CD4-positive, alpha-beta memory T cell (primary cell): Measurements from ENCODE around the gene UBE2E1. TPM values are rescaled to one million over a fixed set of nuclear protein-coding genes. Genes with fewer than 3 reads are reported as not detected.
A peak's percentile ranks its signal among the peaks of the same experiment; 100 is the strongest.

ENCODE experiments used
- CTCF ChIA-PET: fragments of 350-600 bp; sonication (Branson Sonifier 250); formaldehyde crosslinking; loops from one replicate; lab custom pipeline; 2021; ENCODE audit warnings: inconsistent platforms; ENCODE audit not compliant: partially characterized antibody; lab: Charles Lee
- POLR2A ChIA-PET: fragments of 350-600 bp; sonication (Branson Sonifier 250); formaldehyde crosslinking; loops from one replicate; lab custom pipeline; 2021; ENCODE audit not compliant: partially characterized antibody; lab: Charles Lee
- DNase-seq, 5 donors: peaks; one replicate each; pipeline versions ENCODE4 v3.0.0 to v3.0.0-alpha.2; 2020 to 2022; ENCODE audit warnings: mixed read lengths in 1 of 5
- H3K27ac ChIP-seq: one replicate; pipeline ENCODE4 v1.7.0; 2013; ENCODE audit warnings: low read depth, low read length
- H3K27me3 ChIP-seq: 2 replicates; pipeline ENCODE4 v1.7.0; 2013; ENCODE audit warnings: mild to moderate bottlenecking, low read length, moderate library complexity; ENCODE audit not compliant: insufficient read depth
- H3K36me3 ChIP-seq: 2 replicates; pipeline ENCODE4 v1.7.0; 2013; ENCODE audit warnings: mild to moderate bottlenecking, low read length, moderate library complexity; ENCODE audit not compliant: insufficient read depth
- H3K4me1 ChIP-seq: 2 replicates; pipeline ENCODE4 v1.7.0; 2013; ENCODE audit warnings: mild to moderate bottlenecking, low read length, moderate library complexity; ENCODE audit not compliant: insufficient read depth
- H3K4me3 ChIP-seq, 2 donors: one replicate each; pipeline ENCODE4 v1.7.0; 2013; ENCODE audit warnings: low read length in 2 of 2, mild to moderate bottlenecking in 1 of 2
- H3K9me3 ChIP-seq, 2 donors: one replicate each; pipeline ENCODE4 v1.7.0; 2013; ENCODE audit warnings: low read length in 2 of 2, control low read depth in 1 of 2; ENCODE audit not compliant: control insufficient read depth in 1 of 2
- H3K27ac Mint-ChIP-seq, 7 donors: one replicate each; pipeline ENCODE4 v1.8.0; 2020 to 2021; ENCODE audit warnings: mixed read lengths in 7 of 7, mild to moderate bottlenecking in 6 of 7, inconsistent platforms in 3 of 7, moderate library complexity in 3 of 7
- H3K27me3 Mint-ChIP-seq, 2 donors: one replicate each; pipeline ENCODE4 v1.8.0; 2020 to 2021; ENCODE audit warnings: mixed read lengths in 2 of 2
- H3K36me3 Mint-ChIP-seq, 2 donors: one replicate each; pipeline ENCODE4 v1.8.0; 2020 to 2021; ENCODE audit warnings: mixed read lengths in 2 of 2, inconsistent platforms in 1 of 2, mild to moderate bottlenecking in 1 of 2
- H3K4me1 Mint-ChIP-seq, 4 donors: one replicate each; pipeline ENCODE4 v1.8.0; 2020 to 2021; ENCODE audit warnings: mixed read lengths in 4 of 4, mild to moderate bottlenecking in 1 of 4
- H3K4me3 Mint-ChIP-seq, 8 donors: one replicate each; pipeline ENCODE4 v1.8.0; 2020 to 2021; ENCODE audit warnings: mixed read lengths in 8 of 8, mild to moderate bottlenecking in 7 of 8, moderate library complexity in 6 of 8, inconsistent platforms in 3 of 8
- H3K9me3 Mint-ChIP-seq, 8 donors: one replicate each; pipeline ENCODE4 v1.8.0; 2020 to 2021; ENCODE audit warnings: mixed read lengths in 8 of 8, mild to moderate bottlenecking in 5 of 8, inconsistent platforms in 3 of 8, moderate library complexity in 1 of 8
- intact Hi-C: fragments of 100-400 bp; cut with micrococcal nuclease; formaldehyde crosslinking; loops from one replicate; pipeline ENCODE4 v1.15.1; 2023
- polyA plus RNA-seq, 2 donors: library from polyadenylated mRNA; unstranded; fragments of 300-500 nt; fragmentation: Illumina TruSeq; gene quantifications; one replicate each; pipeline ENCODE4 v1.2.3, GENCODE V29; 2021
- total RNA-seq, 2 experiments: library from RNA; stranded (reverse); gene quantifications; one replicate each; pipeline ENCODE4 v1.2.3, GENCODE V29; 2021

Gene UBE2E1
- total and polyA plus RNA-seq, 4 experiments from 2014 or later = 10.9 to 61.4 (median 35.7) TPM

DNA sequence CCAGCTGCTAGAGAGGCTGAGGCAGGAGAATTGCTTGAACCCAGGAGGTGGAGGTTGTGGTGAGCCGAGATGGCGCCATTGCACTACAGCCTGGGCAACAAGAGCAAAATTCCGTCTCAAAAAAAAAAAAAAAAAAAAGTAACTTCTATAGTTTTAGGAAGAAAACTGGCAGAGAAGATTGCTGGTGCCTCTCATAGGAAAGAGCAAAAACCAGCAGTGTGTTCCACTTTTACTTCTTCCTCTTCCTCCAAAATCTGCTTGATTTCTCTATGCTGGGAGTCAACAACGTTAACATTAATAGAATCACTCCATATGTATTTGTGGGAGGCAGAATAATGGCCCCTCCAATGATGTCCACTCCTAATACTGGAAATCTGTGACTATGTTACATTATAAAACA lies 126.8 kb downstream of the UBE2E1 start:
- Histone ChIP-seq H3K36me3 (no peaks in the 10 kb centered on the region), H3K27me3 (no peaks in the 10 kb centered on the region), H3K27ac (no peak overlapping the region), H3K4me3 (no peak overlapping the region), H3K4me1 (no peaks in the 10 kb centered on the region), H3K9me3 (no peaks in the 10 kb centered on the region)
- intact Hi-C loops = no loop called here
- H3K27ac Mint-ChIP-seq = no peak overlapping the region
- H3K4me1 Mint-ChIP-seq = no peaks in the 10 kb centered on the region
- peaks cover 1 to 4% of the 10 kb centered on the region in 2 donors for H3K27me3 Mint-ChIP-seq
- POLR2A ChIA-PET = interaction anchor here (1.8 kb wide), 1 partner anchor 15 kb away, joined by 4 read pairs; the partner anchor contains the start of genes NKIRAS1 and RPL15
- DNase-seq = no peak
- no peak overlapping the region for H3K4me3 Mint-ChIP-seq
- H3K9me3 Mint-ChIP-seq = peaks cover 0 to 2% (median 0%) of the 10 kb centered on the region in 8 donors
- no peaks in the 10 kb centered on the region for H3K36me3 Mint-ChIP-seq
- CTCF ChIA-PET = no interaction called here

DNA sequence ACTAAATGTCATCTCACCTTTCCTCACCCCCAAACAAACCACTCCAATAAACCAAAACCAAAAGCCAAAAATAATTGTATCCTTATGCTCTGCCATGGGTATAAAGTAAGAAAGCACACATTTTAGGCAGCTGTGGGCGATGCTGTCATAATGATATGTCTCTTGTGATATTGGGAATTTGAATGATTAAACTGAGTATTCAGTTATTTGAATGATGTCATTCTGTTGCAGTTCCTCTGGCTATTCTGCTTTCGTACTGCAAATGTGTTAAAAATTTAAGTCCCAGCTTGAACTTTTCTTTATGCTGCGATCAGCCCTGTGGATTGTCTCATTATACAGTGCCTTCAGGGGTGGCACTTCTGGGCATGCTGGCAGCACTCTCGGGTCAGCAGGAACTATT lies 128.5 kb downstream of the UBE2E1 start:
- H3K27me3 Mint-ChIP-seq = peaks cover 1 to 4% of the 10 kb centered on the region in 2 donors
- H3K9me3 Mint-ChIP-seq = peaks cover 0 to 2% (median 0%) of the 10 kb centered on the region in 8 donors
- no peak overlapping the region for H3K27ac Mint-ChIP-seq
- Histone ChIP-seq H3K36me3 (no peaks in the 10 kb centered on the region), H3K9me3 (no peaks in the 10 kb centered on the region), H3K4me1 (no peaks in the 10 kb centered on the region), H3K27ac (no peak overlapping the region), H3K27me3 (no peaks in the 10 kb centered on the region), H3K4me3 (no peak overlapping the region)
- POLR2A ChIA-PET = no interaction called here
- H3K4me3 Mint-ChIP-seq = no peak overlapping the region
- no peaks in the 10 kb centered on the region for H3K36me3 Mint-ChIP-seq
- no peak for DNase-seq
- H3K4me1 Mint-ChIP-seq = no peaks in the 10 kb centered on the region
- CTCF ChIA-PET = no interaction called here
- intact Hi-C loops = no loop called here

DNA sequence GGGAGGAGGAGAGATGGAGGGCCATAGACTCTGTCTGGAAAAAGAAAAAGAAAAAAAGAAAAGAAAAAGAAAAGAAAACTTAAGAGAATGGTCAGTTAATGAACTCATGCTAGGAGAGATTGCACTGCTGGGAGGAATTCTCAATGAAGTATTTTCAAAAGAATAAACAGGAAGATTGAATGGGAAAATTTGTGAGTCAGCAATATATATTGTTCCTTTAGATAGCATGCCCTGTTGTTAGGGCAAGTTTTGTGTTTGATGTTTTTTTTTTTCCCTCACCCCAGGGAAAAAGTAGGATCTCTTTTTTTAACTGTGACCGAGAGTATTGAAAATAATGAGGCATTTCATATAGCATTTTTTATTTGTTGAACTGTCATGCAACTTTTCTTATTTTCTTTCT lies 131.5 kb downstream of the UBE2E1 start:
- Histone ChIP-seq H3K4me3 (no peak overlapping the region), H3K36me3 (no peaks in the 10 kb centered on the region), H3K27me3 (no peaks in the 10 kb centered on the region), H3K9me3 (no peaks in the 10 kb centered on the region), H3K4me1 (no peaks in the 10 kb centered on the region), H3K27ac (no peak overlapping the region)
- H3K9me3 Mint-ChIP-seq = peaks cover 0 to 2% (median 0%) of the 10 kb centered on the region in 8 donors
- CTCF ChIA-PET = no interaction called here
- DNase-seq = no peak
- H3K27ac Mint-ChIP-seq = no peak overlapping the region
- no peaks in the 10 kb centered on the region for H3K36me3 Mint-ChIP-seq
- POLR2A ChIA-PET = no interaction called here
- H3K4me3 Mint-ChIP-seq = no peak overlapping the region
- no peaks in the 10 kb centered on the region for H3K4me1 Mint-ChIP-seq
- H3K27me3 Mint-ChIP-seq = peaks cover 1 to 3% of the 10 kb centered on the region in 2 donors
- intact Hi-C loops = no loop called here

DNA sequence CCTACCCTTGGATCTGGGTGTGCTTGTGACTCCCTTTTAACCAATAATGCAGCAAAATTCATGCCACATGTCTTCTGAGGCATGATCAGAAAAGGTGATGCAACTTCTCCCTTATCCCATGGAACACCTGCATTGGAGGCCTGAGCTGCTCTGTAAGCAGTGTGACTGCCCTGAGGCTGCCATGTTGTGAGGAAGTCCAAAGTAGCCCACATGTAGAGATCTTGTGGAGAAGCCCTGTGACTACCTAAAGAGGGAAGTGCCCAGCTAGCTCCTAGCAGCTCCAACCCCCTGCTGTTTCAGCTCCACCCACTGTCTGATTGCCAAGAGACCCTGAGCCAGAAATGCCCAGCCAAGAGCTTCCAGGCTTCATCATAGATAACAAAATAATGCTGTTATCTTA lies 132.9 kb downstream of the UBE2E1 start:
- Mint-ChIP-seq H3K27me3 (peaks cover 1 to 3% of the 10 kb centered on the region in 2 donors), H3K9me3 (peaks cover 0 to 2% (median 0%) of the 10 kb centered on the region in 8 donors), H3K4me3 (no peak overlapping the region), H3K4me1 (peaks cover 2 to 3% (median 3%) of the 10 kb centered on the region in 4 donors), H3K27ac (no peak overlapping the region), H3K36me3 (no peaks in the 10 kb centered on the region)
- H3K27ac ChIP-seq = no peak overlapping the region
- ChIA-PET CTCF (interaction anchor here (1.1 kb wide), 1 partner anchor 20 kb away, joined by 3 read pairs; no protein-coding TSS in a partner anchor), POLR2A (interaction anchor here (1.4 kb wide), 1 partner anchor 22 kb away, joined by 7 read pairs; the partner anchor contains the start of genes NKIRAS1 and RPL15)
- H3K4me3 ChIP-seq = no peak overlapping the region
- no peak for DNase-seq
- no peaks in the 10 kb centered on the region for H3K27me3 ChIP-seq
- intact Hi-C loops = no loop called here
- H3K9me3 ChIP-seq = no peaks in the 10 kb centered on the region
- H3K4me1 ChIP-seq = no peaks in the 10 kb centered on the region
- no peaks in the 10 kb centered on the region for H3K36me3 ChIP-seq

DNA sequence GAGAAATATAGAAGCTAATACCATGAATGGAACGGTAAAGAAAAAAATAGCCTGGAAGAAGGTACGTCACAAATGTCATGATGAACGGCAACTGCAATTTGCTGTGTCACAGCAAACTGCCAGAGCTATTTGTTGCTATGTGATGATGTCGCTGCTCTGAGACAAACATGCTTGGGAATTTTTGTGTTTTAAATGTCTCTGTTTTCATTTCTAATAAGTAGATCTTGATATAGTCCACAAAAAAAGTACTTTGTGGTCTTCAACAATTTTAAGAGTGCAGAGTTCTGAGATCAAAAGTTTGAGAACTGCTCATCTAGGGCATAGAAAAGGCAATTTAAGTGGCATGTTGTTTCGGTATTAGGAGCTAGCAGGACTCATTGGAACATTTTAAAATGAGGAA lies 135.0 kb downstream of the UBE2E1 start:
- Histone ChIP-seq H3K36me3 (no peaks in the 10 kb centered on the region), H3K27me3 (no peaks in the 10 kb centered on the region), H3K27ac (no peak overlapping the region), H3K9me3 (no peaks in the 10 kb centered on the region), H3K4me3 (no peak overlapping the region), H3K4me1 (peaks cover 6% of the 10 kb centered on the region)
- intact Hi-C loops = no loop called here
- peaks cover 0 to 3% of the 10 kb centered on the region in 2 donors for H3K36me3 Mint-ChIP-seq
- ChIA-PET CTCF (interaction anchor here (0.7 to 1.5 kb wide), 3 partner anchors 11 to 24 kb away, joined by 3 to 4 read pairs (median 4); partner anchors contain the start of genes NKIRAS1 and RPL15), POLR2A (interaction anchor here (1.0 kb wide), 2 partner anchors 19 to 23 kb away, joined by 4 to 6 read pairs; partner anchors contain the start of genes NKIRAS1 and RPL15)
- H3K4me1 Mint-ChIP-seq = peaks cover 9 to 13% (median 11%) of the 10 kb centered on the region in 4 donors
- peaks cover 0 to 2% (median 0%) of the 10 kb centered on the region in 8 donors for H3K9me3 Mint-ChIP-seq
- peak overlapping the region in 1 of 7 donors; percentile 17 for H3K27ac Mint-ChIP-seq
- H3K27me3 Mint-ChIP-seq = peaks cover 1 to 3% of the 10 kb centered on the region in 2 donors
- H3K4me3 Mint-ChIP-seq = no peak overlapping the region
- DNase-seq = no peak

Other genes starting within 250 kb of the UBE2E1 start
- 1 to 10 TPM; 5.2 to 5.3 TPM for gene NKIRAS1, start 111.0 kb downstream of the UBE2E1 start, total RNA-seq
- gene NKIRAS1, start 111.0 kb downstream of the UBE2E1 start, polyA plus RNA-seq = 1 to 10 TPM; 3.4 to 3.8 TPM
- gene RPL15, start 111.2 kb downstream of the UBE2E1 start, total RNA-seq = 1,000 to 10,000 TPM; 1,856 to 2,010 TPM
- gene RPL15, start 111.2 kb downstream of the UBE2E1 start, polyA plus RNA-seq = 1,000 to 10,000 TPM; 4,646 to 4,720 TPM
- 10 to 100 TPM; 62.2 to 68.1 TPM for gene NR1D2, start 139.3 kb downstream of the UBE2E1 start, total RNA-seq
- gene NR1D2, start 139.3 kb downstream of the UBE2E1 start, polyA plus RNA-seq = 10 to 100 TPM; 28.1 to 70.5 TPM